Gastrocnemius medialis (tissue), 4 donors: ENCODE results near the gene PLXDC2.

ENCODE experiments used
- CTCF ChIP-seq, 5 experiments: fragments of 450-650 bp in 3 of 5; fragments of 200-600 bp in 2 of 5; sonication (generic) in 2 of 5; IDR thresholded peaks in 4 of 5; conservative IDR thresholded peaks in 1 of 5; 1 replicate in 4 of 5; 2 replicates in 1 of 5; pipeline ENCODE4 v1.5.1; 2016 to 2019; ENCODE audit warnings: antibody characterized with exemption in 5 of 5, mild to moderate bottlenecking in 3 of 5, moderate library complexity in 3 of 5
- POLR2A ChIP-seq, 2 donors: fragments of 450-650 bp; IDR thresholded peaks; one replicate each; pipeline ENCODE4 v1.6.1; 2017; ENCODE audit warnings: antibody characterized with exemption in 2 of 2, mild to moderate bottlenecking in 2 of 2, moderate library complexity in 2 of 2

- TF ChIP-seq POLR2A (IDR thresholded peaks at IDR 0.05) (no peak), CTCF (IDR thresholded peaks at IDR 0.05 in 4 of 5, conservative IDR thresholded peaks at IDR 0.05 in 1 of 5) (no peak)
Observed at GRCh38 chr10:19772972-19773371, 43.3 kb upstream of the PLXDC2 start.
